ENCODE results near the gene GPRIN2.
"Not testable (repeated sequence)": the region's sequence is repeated elsewhere in the genome, so short reads cannot be mapped to it uniquely, and the experiment has no call there.

The GPRIN2 gene

GRCh38 chr10:46516660-46517416, 39.6 kb downstream of the GPRIN2 start:
- no peak for DNase-seq

GRCh38 chr10:46515793-46516192, 40.7 kb downstream of the GPRIN2 start:
- DNase-seq, result no peak

- DNase-seq, result no peak
These were observed 41.1 kb downstream of the GPRIN2 start for GRCh38 chr10:46515366-46515765.

GRCh38 chr10:46514899-46515298, 41.6 kb downstream of the GPRIN2 start:
- DNase-seq, result no peak

- DNase-seq, result no peak
These were observed 42.0 kb downstream of the GPRIN2 start for GRCh38 chr10:46514431-46514861.

GRCh38 chr10:46513333-46513732, 43.1 kb downstream of the GPRIN2 start:
- not testable (repeated sequence) for DNase-seq

GRCh38 chr10:46512725-46513124, 43.7 kb downstream of the GPRIN2 start:
- DNase-seq, result not testable (repeated sequence)

GRCh38 chr10:46512002-46512401, 44.5 kb downstream of the GPRIN2 start:
- DNase-seq, result not testable (repeated sequence)

Measured in NCI-H82 (cell line).